GM23338 (cell line): ENCODE results near the gene TAOK2. TPM values are rescaled to one million over a fixed set of nuclear protein-coding genes. Genes with fewer than 3 reads are reported as not detected.

Experiments
- ATAC-seq: fragments of 200-7000 bp; cut with Tn5 transposase; 3 replicates; pipeline ENCODE4 v1.9.1; 2020
- DNase-seq: peaks from one replicate; pipeline ENCODE4 v3.0.0-alpha.2; 2015; ENCODE audit warnings: low spot score
- H2AFZ ChIP-seq: fragments of 200-600 bp; sonication (generic); 2 replicates; pipeline ENCODE4 v1.8.0; 2016; ENCODE audit warnings: antibody characterized with exemption, mild to moderate bottlenecking, moderate library complexity
- H3F3A ChIP-seq: fragments of 200-600 bp; sonication (generic); replicated peaks from 2 replicates; pipeline ENCODE4 v1.8.0; 2017; ENCODE audit warnings: antibody characterized with exemption, mixed run types, low read depth
- H3K27ac ChIP-seq: fragments of 200-600 bp; sonication (generic); 2 replicates; pipeline ENCODE4 v1.6.1; 2016; ENCODE audit warnings: low read depth
- H3K27me3 ChIP-seq: fragments of 200-600 bp; sonication (generic); 2 replicates; pipeline ENCODE4 v1.8.0; 2016; ENCODE audit warnings: mild to moderate bottlenecking, mixed run types, moderate library complexity; ENCODE audit not compliant: insufficient read depth
- H3K36me3 ChIP-seq: fragments of 200-600 bp; sonication (generic); 2 replicates; pipeline ENCODE4 v1.8.0; 2016; ENCODE audit warnings: mild to moderate bottlenecking; ENCODE audit not compliant: insufficient read depth
- H3K4me1 ChIP-seq: fragments of 200-600 bp; sonication (generic); 2 replicates; pipeline ENCODE4 v1.8.0; 2016; ENCODE audit warnings: mild to moderate bottlenecking, moderate library complexity; ENCODE audit not compliant: insufficient read depth
- H3K4me2 ChIP-seq: fragments of 200-600 bp; sonication (generic); 2 replicates; pipeline ENCODE4 v1.7.1; 2017; ENCODE audit warnings: mixed run types
- H3K4me3 ChIP-seq: fragments of 200-600 bp; sonication (generic); 2 replicates; pipeline ENCODE4 v1.6.1; 2016; ENCODE audit warnings: mixed run types
- H3K79me2 ChIP-seq: fragments of 200-600 bp; sonication (generic); replicated peaks from 2 replicates; pipeline ENCODE4 v1.8.0; 2017; ENCODE audit warnings: mild to moderate bottlenecking; ENCODE audit not compliant: insufficient read depth
- H3K9me2 ChIP-seq: fragments of 200-600 bp; sonication (generic); 2 replicates; pipeline ENCODE4 v1.8.0; 2017; ENCODE audit not compliant: insufficient read depth
- H4K20me1 ChIP-seq: fragments of 200-600 bp; sonication (generic); replicated peaks from 2 replicates; pipeline ENCODE4 v1.8.0; 2017; ENCODE audit warnings: mild to moderate bottlenecking; ENCODE audit not compliant: insufficient read depth
- H3K27ac Mint-ChIP-seq: 2 replicates; pipeline ENCODE4 v1.8.0; 2020; ENCODE audit warnings: inconsistent platforms, mild to moderate bottlenecking, moderate library complexity, mixed read lengths
- H3K27me3 Mint-ChIP-seq: 3 replicates; pipeline ENCODE4 v1.8.0; 2022; ENCODE audit warnings: low read depth, mild to moderate bottlenecking, moderate library complexity, mixed read lengths, inconsistent platforms; ENCODE audit not compliant: insufficient read depth, poor library complexity
- H3K36me3 Mint-ChIP-seq: 3 replicates; pipeline ENCODE4 v1.8.0; 2021; ENCODE audit warnings: low read depth, mild to moderate bottlenecking, inconsistent platforms, moderate library complexity, mixed read lengths
- H3K4me1 Mint-ChIP-seq: 3 replicates; pipeline ENCODE4 v1.8.0; 2020; ENCODE audit warnings: mild to moderate bottlenecking, inconsistent platforms, mixed read lengths
- H3K4me3 Mint-ChIP-seq: 3 replicates; pipeline ENCODE4 v1.8.0; 2021; ENCODE audit warnings: moderate library complexity, mild to moderate bottlenecking, inconsistent platforms, mixed read lengths
- H3K9me3 Mint-ChIP-seq: 3 replicates; pipeline ENCODE4 v1.8.0; 2020; ENCODE audit warnings: moderate library complexity, mild to moderate bottlenecking, inconsistent platforms, mixed read lengths
- CREB1 ChIP-seq: fragments of 250-450 bp; sonication (Bioruptor Pico); IDR thresholded peaks from 2 replicates; pipeline ENCODE4 v1.5.0; 2020; ENCODE audit warnings: low read depth, mild to moderate bottlenecking, moderate library complexity
- EZH2 ChIP-seq: fragments of 200-600 bp; sonication (generic); IDR thresholded peaks from one replicate; pipeline ENCODE4 v1.8.0; 2017; ENCODE audit warnings: antibody characterized with exemption, mild to moderate bottlenecking, low read depth; ENCODE audit not compliant: unreplicated experiment
- EZH2phosphoT487 ChIP-seq: fragments of 200-600 bp; sonication (generic); IDR thresholded peaks from one replicate; pipeline ENCODE4 v1.8.1; 2018; ENCODE audit warnings: antibody characterized with exemption; ENCODE audit not compliant: unreplicated experiment
- JUNB ChIP-seq: IDR thresholded peaks from one replicate; pipeline ENCODE4 v1.6.1; 2016; ENCODE audit warnings: antibody characterized with exemption; ENCODE audit not compliant: unreplicated experiment
- NANOG ChIP-seq: IDR thresholded peaks from 2 replicates; pipeline ENCODE4 v1.6.1; 2016; ENCODE audit warnings: antibody characterized with exemption, borderline replicate concordance
- POLR2AphosphoS5 ChIP-seq: IDR thresholded peaks from 2 replicates; pipeline ENCODE4 v1.6.1; 2016; ENCODE audit warnings: antibody characterized with exemption, low read depth
- REST ChIP-seq: IDR thresholded peaks from one replicate; pipeline ENCODE4 v1.6.1; 2018; ENCODE audit warnings: antibody characterized with exemption; ENCODE audit not compliant: unreplicated experiment
- STAT1 ChIP-seq: IDR thresholded peaks from one replicate; pipeline ENCODE4 v1.6.1; 2016; ENCODE audit warnings: antibody characterized with exemption; ENCODE audit not compliant: unreplicated experiment
- ZNF114 ChIP-seq: fragments of 250-450 bp; sonication (Bioruptor Pico); IDR thresholded peaks from 2 replicates; pipeline ENCODE4 v1.5.0; 2020; ENCODE audit warnings: mild to moderate bottlenecking, moderate library complexity
- ZNF331 ChIP-seq: fragments of 250-450 bp; sonication (Bioruptor Pico); IDR thresholded peaks from 2 replicates; pipeline ENCODE4 v1.5.0; 2020; ENCODE audit warnings: low read depth, mild to moderate bottlenecking, moderate library complexity
- polyA plus RNA-seq: library from polyadenylated mRNA; unstranded; fragments of >200 nt; fragmentation: Nextera tagmentation; extraction: Ambion mirVana; gene quantifications from 2 replicates; pipeline ENCODE4 v1.2.1, GENCODE V29; 2016
- total RNA-seq: library from RNA; depleted of rRNA; stranded (reverse); fragments of >200 nt; shearing (Covaris generic); gene quantifications from 2 replicates; pipeline ENCODE4 v1.2.3, GENCODE V29; 2014
- TF ChIP-seq, protein P1 (sequence below): fragments of 250-450 bp; sonication (Bioruptor Pico); IDR thresholded peaks from 2 replicates; pipeline ENCODE4 v1.5.0; 2020; ENCODE audit warnings: mild to moderate bottlenecking, moderate library complexity
- TF ChIP-seq, protein P2 (sequence below): IDR thresholded peaks from 2 replicates; pipeline ENCODE4 v1.6.1; 2016; ENCODE audit warnings: antibody characterized with exemption
- TF ChIP-seq, protein P3 (sequence below), 2 experiments: fragments of 200-600 bp in 1 of 2; sonication (generic) in 1 of 2; conservative IDR thresholded peaks; 2 replicates each; pipeline versions ENCODE4 v1.5.1 to v1.6.1; 2016 to 2017; ENCODE audit warnings: antibody characterized with exemption in 2 of 2, low read depth in 2 of 2, mild to moderate bottlenecking in 2 of 2, moderate library complexity in 1 of 2

Gene TAOK2
- total and polyA plus RNA-seq, 2 experiments from 2014 or later: 8.8 to 45.2 TPM

GRCh38 chr16:29984137-29984763, 10.6 kb downstream of the TAOK2 start:
- H3F3A ChIP-seq: no peaks in the 10 kb centered on the region
- peaks cover 29% of the 10 kb centered on the region for H3K36me3 ChIP-seq
- no peaks in the 10 kb centered on the region for H3K27me3 ChIP-seq
- no peak overlapping the region for H3K4me3 ChIP-seq
- no peak for ATAC-seq
- H3K4me1 ChIP-seq: no peaks in the 10 kb centered on the region
- H3K4me3 Mint-ChIP-seq: no peak overlapping the region; the same call in 2 of the 3 replicates
- no peak overlapping the region for H2AFZ ChIP-seq
- DNase-seq: no peak
- peaks cover 71% of the 10 kb centered on the region for H3K36me3 Mint-ChIP-seq
- H3K27me3 Mint-ChIP-seq: peaks cover 5% of the 10 kb centered on the region
- no peak overlapping the region for H3K27ac ChIP-seq
- no peak for TF ChIP-seq JUNB
- TF ChIP-seq STAT1: no peak
- no peak for TF ChIP-seq ZNF114 (CRISPR knock-in tag)
- TF ChIP-seq, protein P1, sequence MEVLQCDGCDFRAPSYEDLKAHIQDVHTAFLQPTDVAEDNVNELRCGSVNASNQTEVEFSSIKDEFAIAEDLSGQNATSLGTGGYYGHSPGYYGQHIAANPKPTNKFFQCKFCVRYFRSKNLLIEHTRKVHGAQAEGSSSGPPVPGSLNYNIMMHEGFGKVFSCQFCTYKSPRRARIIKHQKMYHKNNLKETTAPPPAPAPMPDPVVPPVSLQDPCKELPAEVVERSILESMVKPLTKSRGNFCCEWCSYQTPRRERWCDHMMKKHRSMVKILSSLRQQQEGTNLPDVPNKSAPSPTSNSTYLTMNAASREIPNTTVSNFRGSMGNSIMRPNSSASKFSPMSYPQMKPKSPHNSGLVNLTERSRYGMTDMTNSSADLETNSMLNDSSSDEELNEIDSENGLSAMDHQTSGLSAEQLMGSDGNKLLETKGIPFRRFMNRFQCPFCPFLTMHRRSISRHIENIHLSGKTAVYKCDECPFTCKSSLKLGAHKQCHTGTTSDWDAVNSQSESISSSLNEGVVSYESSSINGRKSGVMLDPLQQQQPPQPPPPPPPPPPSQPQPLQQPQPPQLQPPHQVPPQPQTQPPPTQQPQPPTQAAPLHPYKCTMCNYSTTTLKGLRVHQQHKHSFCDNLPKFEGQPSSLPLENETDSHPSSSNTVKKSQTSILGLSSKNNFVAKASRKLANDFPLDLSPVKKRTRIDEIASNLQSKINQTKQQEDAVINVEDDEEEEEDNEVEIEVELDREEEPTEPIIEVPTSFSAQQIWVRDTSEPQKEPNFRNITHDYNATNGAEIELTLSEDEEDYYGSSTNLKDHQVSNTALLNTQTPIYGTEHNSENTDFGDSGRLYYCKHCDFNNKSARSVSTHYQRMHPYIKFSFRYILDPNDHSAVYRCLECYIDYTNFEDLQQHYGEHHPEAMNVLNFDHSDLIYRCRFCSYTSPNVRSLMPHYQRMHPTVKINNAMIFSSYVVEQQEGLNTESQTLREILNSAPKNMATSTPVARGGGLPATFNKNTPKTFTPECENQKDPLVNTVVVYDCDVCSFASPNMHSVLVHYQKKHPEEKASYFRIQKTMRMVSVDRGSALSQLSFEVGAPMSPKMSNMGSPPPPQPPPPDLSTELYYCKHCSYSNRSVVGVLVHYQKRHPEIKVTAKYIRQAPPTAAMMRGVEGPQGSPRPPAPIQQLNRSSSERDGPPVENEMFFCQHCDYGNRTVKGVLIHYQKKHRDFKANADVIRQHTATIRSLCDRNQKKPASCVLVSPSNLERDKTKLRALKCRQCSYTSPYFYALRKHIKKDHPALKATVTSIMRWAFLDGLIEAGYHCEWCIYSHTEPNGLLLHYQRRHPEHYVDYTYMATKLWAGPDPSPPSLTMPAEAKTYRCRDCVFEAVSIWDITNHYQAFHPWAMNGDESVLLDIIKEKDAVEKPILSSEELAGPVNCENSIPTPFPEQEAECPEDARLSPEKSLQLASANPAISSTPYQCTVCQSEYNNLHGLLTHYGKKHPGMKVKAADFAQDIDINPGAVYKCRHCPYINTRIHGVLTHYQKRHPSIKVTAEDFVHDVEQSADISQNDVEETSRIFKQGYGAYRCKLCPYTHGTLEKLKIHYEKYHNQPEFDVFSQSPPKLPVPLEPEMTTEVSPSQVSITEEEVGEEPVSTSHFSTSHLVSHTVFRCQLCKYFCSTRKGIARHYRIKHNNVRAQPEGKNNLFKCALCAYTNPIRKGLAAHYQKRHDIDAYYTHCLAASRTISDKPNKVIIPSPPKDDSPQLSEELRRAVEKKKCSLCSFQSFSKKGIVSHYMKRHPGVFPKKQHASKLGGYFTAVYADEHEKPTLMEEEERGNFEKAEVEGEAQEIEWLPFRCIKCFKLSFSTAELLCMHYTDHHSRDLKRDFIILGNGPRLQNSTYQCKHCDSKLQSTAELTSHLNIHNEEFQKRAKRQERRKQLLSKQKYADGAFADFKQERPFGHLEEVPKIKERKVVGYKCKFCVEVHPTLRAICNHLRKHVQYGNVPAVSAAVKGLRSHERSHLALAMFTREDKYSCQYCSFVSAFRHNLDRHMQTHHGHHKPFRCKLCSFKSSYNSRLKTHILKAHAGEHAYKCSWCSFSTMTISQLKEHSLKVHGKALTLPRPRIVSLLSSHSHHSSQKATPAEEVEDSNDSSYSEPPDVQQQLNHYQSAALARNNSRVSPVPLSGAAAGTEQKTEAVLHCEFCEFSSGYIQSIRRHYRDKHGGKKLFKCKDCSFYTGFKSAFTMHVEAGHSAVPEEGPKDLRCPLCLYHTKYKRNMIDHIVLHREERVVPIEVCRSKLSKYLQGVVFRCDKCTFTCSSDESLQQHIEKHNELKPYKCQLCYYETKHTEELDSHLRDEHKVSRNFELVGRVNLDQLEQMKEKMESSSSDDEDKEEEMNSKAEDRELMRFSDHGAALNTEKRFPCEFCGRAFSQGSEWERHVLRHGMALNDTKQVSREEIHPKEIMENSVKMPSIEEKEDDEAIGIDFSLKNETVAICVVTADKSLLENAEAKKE: no peak
- TF ChIP-seq REST: no peak
- TF ChIP-seq, protein P2, sequence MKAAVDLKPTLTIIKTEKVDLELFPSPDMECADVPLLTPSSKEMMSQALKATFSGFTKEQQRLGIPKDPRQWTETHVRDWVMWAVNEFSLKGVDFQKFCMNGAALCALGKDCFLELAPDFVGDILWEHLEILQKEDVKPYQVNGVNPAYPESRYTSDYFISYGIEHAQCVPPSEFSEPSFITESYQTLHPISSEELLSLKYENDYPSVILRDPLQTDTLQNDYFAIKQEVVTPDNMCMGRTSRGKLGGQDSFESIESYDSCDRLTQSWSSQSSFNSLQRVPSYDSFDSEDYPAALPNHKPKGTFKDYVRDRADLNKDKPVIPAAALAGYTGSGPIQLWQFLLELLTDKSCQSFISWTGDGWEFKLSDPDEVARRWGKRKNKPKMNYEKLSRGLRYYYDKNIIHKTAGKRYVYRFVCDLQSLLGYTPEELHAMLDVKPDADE: no peak
- TF ChIP-seq EZH2phosphoT487: no peak
- TF ChIP-seq EZH2: no peak
- TF ChIP-seq, protein P3, sequence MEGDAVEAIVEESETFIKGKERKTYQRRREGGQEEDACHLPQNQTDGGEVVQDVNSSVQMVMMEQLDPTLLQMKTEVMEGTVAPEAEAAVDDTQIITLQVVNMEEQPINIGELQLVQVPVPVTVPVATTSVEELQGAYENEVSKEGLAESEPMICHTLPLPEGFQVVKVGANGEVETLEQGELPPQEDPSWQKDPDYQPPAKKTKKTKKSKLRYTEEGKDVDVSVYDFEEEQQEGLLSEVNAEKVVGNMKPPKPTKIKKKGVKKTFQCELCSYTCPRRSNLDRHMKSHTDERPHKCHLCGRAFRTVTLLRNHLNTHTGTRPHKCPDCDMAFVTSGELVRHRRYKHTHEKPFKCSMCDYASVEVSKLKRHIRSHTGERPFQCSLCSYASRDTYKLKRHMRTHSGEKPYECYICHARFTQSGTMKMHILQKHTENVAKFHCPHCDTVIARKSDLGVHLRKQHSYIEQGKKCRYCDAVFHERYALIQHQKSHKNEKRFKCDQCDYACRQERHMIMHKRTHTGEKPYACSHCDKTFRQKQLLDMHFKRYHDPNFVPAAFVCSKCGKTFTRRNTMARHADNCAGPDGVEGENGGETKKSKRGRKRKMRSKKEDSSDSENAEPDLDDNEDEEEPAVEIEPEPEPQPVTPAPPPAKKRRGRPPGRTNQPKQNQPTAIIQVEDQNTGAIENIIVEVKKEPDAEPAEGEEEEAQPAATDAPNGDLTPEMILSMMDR (conservative IDR thresholded peaks at IDR 0.05; ENCODE audit: low read depth in 2 of 2): no peak
- TF ChIP-seq CREB1: no peak
- no peak for TF ChIP-seq POLR2AphosphoS5
- no peak for TF ChIP-seq NANOG
- TF ChIP-seq ZNF331 (CRISPR knock-in tag): no peak
- H3K9me3 Mint-ChIP-seq: no peaks in the 10 kb centered on the region; the same call in 1 of the 3 replicates
- no peaks in the 10 kb centered on the region; the same call in 1 of the 2 replicates for H4K20me1 ChIP-seq
- H3K4me2 ChIP-seq: no peak overlapping the region
- H3K9me2 ChIP-seq: no peaks in the 10 kb centered on the region
- no peak overlapping the region for H3K27ac Mint-ChIP-seq
- H3K4me1 Mint-ChIP-seq: no peaks in the 10 kb centered on the region; the same call in 2 of the 3 replicates
- H3K79me2 ChIP-seq: no peaks in the 10 kb centered on the region
